AG09309 (cell line): ENCODE data around the gene ZNF672.
"Not testable (repeated sequence)": the region's sequence is repeated elsewhere in the genome, so short reads cannot be mapped to it uniquely, and the experiment has no call there.

Source experiments
- DNase-seq: peaks from one replicate; pipeline ENCODE4 v3.0.0-alpha.2; 2010; ENCODE audit warnings: low read depth
- H3K4me3 ChIP-seq: 2 replicates; pipeline ENCODE4 v1.5.1; 2011; ENCODE audit warnings: mild to moderate bottlenecking, low read depth, low read length, moderate library complexity; ENCODE audit not compliant: control insufficient read depth
- CTCF ChIP-seq: IDR thresholded peaks from 2 replicates; pipeline ENCODE4 v1.5.1; 2011; ENCODE audit warnings: mild to moderate bottlenecking, low read depth, low read length, inconsistent platforms; ENCODE audit not compliant: insufficient read depth, control insufficient read depth; ENCODE audit errors: missing control alignments

Gene ZNF672

GRCh38 chr1:248873409-248873992 lies 35.5 kb downstream of the ZNF672 start:
- no peak for TF ChIP-seq CTCF
- peak overlapping the region; percentile 78 for H3K4me3 ChIP-seq
- peak; percentile 87 for DNase-seq

GRCh38 chr1:248873993-248874533 lies 36.0 kb downstream of the ZNF672 start:
- TF ChIP-seq CTCF = no peak
- H3K4me3 ChIP-seq = peak overlapping the region; percentile 35
- DNase-seq = peak; percentile 37

- H3K4me3 ChIP-seq = no peak overlapping the region
- no peak for DNase-seq
- TF ChIP-seq CTCF = no peak
These were observed 43.2 kb downstream of the ZNF672 start for GRCh38 chr1:248881261-248881660.

- H3K4me3 ChIP-seq, DNase-seq: not testable (repeated sequence)
These were observed 44.4 kb downstream of the ZNF672 start for GRCh38 chr1:248882427-248882826.

GRCh38 chr1:248884632-248885295 lies 46.7 kb downstream of the ZNF672 start:
- no peak for TF ChIP-seq CTCF
- DNase-seq = no peak
- H3K4me3 ChIP-seq = no peak overlapping the region

- DNase-seq = no peak
- no peak overlapping the region for H3K4me3 ChIP-seq
- no peak for TF ChIP-seq CTCF
These were observed 47.6 kb downstream of the ZNF672 start for GRCh38 chr1:248885646-248886045.

- H3K4me3 ChIP-seq = no peak overlapping the region
- DNase-seq = no peak
- no peak for TF ChIP-seq CTCF
These were observed 48.3 kb downstream of the ZNF672 start for GRCh38 chr1:248886237-248886895.

- not testable (repeated sequence) for H3K4me3 ChIP-seq, DNase-seq
These were observed 51.9 kb downstream of the ZNF672 start for GRCh38 chr1:248889914-248890243.
